Raji (cell line): Measurements from ENCODE around the gene TMEM223.

Source experiments
- POLR2A ChIP-seq: IDR thresholded peaks from 2 replicates; pipeline ENCODE4 v1.6.1; 2011; ENCODE audit warnings: low read depth, low read length, control low read depth; ENCODE audit not compliant: insufficient read depth

Gene TMEM223

DNA sequence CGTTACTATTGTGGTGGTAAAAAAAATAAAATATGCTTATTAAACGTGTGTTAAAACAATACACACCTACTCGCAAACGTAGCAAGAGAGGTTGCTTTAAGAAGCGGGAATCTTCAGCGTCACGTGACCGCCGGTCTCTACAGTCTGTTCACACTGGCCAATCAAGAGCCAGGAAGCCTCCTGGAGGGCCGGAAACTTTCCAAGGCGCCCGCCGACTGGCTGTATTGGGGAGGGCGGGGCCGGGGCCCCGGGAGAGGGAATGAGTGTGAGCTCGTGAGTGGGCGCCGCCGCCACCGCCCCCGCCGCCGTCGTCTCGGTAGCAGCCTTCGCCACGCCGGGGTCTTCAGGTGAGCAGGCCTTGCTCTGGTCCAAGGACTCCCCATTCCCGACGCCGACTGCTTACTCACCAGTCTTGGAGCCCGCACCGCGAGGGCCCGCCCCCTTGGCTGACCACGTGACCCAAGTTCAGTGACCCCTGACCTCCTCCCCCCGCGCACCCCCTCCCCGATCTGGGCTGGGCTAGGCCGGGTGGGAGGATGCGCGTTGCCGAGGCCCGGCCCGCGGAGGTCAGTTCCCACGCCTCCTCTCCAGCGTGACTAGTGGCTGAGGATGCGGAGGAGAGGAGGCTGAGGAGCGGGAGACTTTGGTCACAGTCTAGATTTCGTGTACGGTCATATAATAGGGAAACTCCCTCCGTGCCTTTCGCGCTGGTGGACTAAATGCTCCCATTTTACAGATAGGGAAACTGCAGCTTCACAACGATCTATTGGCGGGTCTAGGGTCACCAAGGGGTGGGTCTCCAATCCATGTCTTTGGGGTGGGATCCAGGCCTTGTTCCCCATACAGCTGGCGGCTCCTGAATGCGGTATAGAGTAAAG is 20.4 kb downstream of the TMEM223 start, which contains the start of gene TAF6L:
TAF6L (plus strand) TSS at position 253 of the 878 bp plus-strand sequence. CDS start 4,388 bp downstream, outside the sequence.
- TF ChIP-seq POLR2A, result peak; percentile 80

DNA sequence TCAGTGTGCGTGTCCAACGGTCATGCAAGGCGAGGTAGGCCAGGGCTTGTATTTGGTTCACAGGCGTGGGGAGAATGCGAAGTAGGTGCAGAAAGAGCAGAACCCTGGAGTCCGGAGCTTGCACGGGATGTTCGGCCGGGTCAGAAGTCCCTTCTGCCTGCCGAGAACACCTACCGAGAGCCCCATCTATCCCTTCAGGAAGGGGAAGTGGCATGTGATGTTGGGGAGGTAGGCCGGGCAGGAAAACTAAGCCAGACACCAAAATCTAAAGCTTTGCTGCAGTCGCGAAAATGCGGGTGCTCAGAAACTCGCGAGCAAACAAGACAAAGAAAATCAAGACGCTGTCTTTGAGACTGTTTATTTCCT is 21.0 kb downstream of the TMEM223 start:
- no peak; the same call in 1 of the 2 replicates for TF ChIP-seq POLR2A

DNA sequence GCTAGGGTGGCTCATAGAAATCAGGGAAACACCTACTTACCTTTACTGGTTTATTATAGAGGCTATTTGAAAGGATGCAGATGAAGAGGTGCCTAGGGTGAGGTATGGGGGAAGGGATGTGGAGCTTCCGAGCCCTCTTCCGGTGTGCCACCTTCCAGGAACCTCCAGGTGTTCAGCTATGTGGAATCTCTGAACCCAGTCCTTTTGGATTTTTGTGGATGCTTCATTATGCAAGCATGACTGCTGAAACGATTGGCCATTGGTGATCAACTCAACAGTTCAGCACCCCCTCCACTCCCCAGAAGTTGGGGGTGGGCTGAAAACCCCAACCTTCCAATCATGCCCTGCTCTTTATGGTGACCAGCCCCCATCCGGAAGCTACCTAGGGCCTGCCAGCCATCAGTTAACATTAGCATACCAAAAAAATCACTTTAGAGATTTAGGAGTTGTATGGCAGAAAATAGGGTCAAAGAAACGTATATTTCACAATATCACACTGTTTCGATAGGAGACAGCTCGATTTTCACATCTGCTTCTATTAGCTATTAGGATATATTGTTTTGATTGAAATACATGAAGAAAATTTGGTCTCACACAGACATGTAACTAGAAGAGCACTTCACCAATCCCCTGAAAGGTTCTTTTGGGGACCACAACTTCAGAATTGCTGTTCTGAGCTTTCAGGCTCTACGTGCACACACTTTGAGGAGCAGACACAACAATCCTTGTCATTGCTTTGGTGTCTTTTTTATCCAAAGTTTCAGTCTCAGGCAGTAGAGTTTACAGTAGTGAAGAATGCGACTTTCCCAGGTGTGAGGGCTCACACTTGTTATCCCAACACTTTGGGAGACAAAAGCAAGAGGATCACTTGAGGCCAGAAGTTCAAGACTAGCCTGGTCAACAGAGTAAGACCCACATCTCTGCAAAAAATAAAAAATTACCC is 33.7 kb downstream of the TMEM223 start:
- TF ChIP-seq POLR2A, result no peak

GRCh38 chr11:62755086-62755615 is 36.7 kb downstream of the TMEM223 start:
- no peak for TF ChIP-seq POLR2A

DNA sequence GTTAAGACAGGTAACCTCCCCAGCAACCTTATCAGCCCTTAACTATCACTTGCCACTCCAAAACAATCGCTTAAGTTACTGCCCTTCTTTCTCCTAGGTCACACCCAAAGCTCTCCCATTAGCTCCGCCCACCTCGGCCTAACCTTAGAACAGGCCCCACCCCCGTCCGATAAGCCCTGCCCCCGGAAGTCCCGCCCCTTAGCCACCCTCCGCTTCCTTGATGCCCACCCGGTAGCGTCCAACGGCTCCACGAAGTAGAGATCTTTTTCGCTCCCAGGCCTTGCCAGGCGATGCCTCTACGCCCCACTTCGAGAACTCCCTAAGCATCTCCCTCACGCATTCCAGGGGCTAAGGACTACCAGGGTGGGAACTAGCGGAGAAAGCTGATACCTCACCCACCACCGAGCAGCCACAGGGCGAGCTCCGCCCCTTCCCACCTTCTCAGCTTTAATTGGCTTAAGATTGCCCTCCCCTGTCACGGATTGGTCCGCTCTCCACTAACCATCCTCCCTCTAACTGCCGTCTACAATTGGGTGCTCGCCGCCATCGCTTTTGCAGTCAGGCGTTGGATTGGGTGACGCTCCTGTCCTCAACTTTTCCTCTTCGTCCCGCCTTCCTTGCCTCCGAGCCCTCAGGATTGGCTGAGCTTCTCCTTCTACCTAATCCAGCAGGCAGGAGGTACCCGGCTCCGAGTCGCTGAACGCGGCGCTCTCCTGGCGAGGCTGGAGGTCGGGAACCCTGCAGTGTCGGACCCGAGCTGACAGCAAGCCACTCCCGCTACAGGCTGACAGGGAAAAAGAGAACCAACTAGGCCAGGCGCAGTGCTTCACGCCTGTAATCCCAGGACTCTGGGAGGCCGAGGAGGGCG is 37.8 kb downstream of the TMEM223 start, which contains the start of gene ZBTB3:
ZBTB3 (minus strand) TSS at position 425 of the 868 bp plus-strand sequence. CDS start 496 bp downstream, outside the sequence.
- peak; percentile 90 for TF ChIP-seq POLR2A

DNA sequence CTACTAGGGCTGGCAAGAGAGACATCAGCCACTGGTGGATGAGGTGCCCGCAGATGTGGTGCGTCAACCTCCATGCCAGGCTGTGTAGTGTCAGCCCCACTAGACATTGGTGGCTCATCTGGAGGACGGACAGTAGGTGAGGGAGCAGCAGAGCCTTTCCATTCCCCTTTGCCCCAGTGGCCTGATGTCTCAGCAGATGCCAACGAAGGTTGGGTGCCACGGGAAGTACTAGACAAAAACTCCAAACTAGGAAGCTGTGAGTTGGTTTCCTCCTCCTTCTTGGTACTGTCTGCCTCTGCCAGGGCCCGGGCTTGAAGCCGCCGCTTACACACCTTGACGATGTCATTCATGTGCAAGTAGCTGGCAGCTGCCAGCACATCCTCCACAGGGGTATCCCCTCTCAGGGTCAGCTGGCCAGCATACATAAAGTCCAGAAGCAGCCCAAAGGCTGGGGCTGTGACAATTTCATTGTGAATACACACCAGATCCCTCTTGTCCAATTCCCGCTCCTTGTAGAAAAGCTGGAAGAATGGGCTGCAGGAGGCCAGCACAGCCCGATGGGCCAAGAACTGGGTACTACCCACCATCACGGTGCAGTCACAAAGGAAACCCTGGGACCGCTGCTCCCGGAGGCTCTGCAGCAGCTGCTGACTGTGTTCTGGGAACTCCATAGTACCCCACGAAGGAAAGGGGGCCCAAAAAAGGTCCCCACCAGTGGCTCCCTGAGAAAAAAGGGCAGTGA is 38.6 kb downstream of the TMEM223 start:
- no peak for TF ChIP-seq POLR2A

- TF ChIP-seq POLR2A, result no peak
Observed at GRCh38 chr11:62752177-62752785, 39.5 kb downstream of the TMEM223 start.

GRCh38 chr11:62747475-62748160 is 44.2 kb downstream of the TMEM223 start:
- no peak for TF ChIP-seq POLR2A
